Ishikawa (cell line): ENCODE results near the gene HLA-DQB2.

Experiments used
- CEBPB ChIP-seq: IDR thresholded peaks from 2 replicates; pipeline ENCODE4 v1.6.1; 2012
- EP300 ChIP-seq: IDR thresholded peaks from 2 replicates; pipeline ENCODE4 v1.6.1; 2012; ENCODE audit warnings: borderline replicate concordance
- RAD21 ChIP-seq: IDR thresholded peaks from 2 replicates; pipeline ENCODE4 v1.6.1; 2012; ENCODE audit warnings: low read depth
- TF ChIP-seq, protein P1 (sequence below): IDR thresholded peaks from 2 replicates; pipeline ENCODE4 v1.6.1; 2012
- TF ChIP-seq, protein P2 (sequence below): IDR thresholded peaks from 2 replicates; pipeline ENCODE4 v1.6.1; 2012

DNA sequence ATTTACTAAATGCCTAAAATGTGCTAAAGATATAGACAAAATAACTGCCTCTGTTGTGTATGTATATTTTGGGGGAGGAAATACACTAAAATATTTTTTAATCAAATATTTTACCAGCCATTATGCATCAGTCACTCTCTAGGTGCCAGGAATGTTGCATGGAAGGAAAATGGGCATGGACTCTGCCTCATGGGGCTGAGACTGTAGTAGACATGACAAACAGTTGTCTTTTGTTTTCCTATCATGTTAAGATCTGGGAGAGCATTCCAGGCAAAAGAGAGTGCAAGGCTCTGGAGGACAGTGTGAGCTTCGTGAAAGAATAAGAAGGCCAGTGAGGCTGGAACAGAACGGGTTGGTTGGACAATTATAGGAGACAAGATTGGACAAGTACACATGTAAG lies 27.0 kb upstream of the HLA-DQB2 start:
- TF ChIP-seq RAD21: no peak
- TF ChIP-seq EP300: no peak
- TF ChIP-seq, protein P1, sequence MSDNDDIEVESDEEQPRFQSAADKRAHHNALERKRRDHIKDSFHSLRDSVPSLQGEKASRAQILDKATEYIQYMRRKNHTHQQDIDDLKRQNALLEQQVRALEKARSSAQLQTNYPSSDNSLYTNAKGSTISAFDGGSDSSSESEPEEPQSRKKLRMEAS: no peak
- no peak for TF ChIP-seq CEBPB
- TF ChIP-seq, protein P2, sequence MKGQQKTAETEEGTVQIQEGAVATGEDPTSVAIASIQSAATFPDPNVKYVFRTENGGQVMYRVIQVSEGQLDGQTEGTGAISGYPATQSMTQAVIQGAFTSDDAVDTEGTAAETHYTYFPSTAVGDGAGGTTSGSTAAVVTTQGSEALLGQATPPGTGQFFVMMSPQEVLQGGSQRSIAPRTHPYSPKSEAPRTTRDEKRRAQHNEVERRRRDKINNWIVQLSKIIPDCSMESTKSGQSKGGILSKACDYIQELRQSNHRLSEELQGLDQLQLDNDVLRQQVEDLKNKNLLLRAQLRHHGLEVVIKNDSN: no peak
